Gastrocnemius medialis (tissue), 4 donors: Measurements from ENCODE around the gene IDUA.

Experiments
- CTCF ChIP-seq, 5 experiments: fragments of 450-650 bp in 3 of 5; fragments of 200-600 bp in 2 of 5; sonication (generic) in 2 of 5; IDR thresholded peaks in 4 of 5; conservative IDR thresholded peaks in 1 of 5; 1 replicate in 4 of 5; 2 replicates in 1 of 5; pipeline ENCODE4 v1.5.1; 2016 to 2019; ENCODE audit warnings: antibody characterized with exemption in 5 of 5, mild to moderate bottlenecking in 3 of 5, moderate library complexity in 3 of 5
- POLR2A ChIP-seq, 2 donors: fragments of 450-650 bp; IDR thresholded peaks; one replicate each; pipeline ENCODE4 v1.6.1; 2017; ENCODE audit warnings: antibody characterized with exemption in 2 of 2, mild to moderate bottlenecking in 2 of 2, moderate library complexity in 2 of 2

- TF ChIP-seq CTCF (IDR thresholded peaks at IDR 0.05 in 4 of 5, conservative IDR thresholded peaks at IDR 0.05 in 1 of 5) (no peak), POLR2A (IDR thresholded peaks at IDR 0.05) (no peak)
Observed at GRCh38 chr4:1038948-1039492, 52.2 kb downstream of the IDUA start.
